ENCODE results near the gene BMPR1A. TPM values are rescaled to one million over a fixed set of nuclear protein-coding genes. Genes with fewer than 3 reads are reported as not detected.

Gene BMPR1A
- total RNA-seq, 1 experiment from 2014 or later, result 42.6 TPM

- RAD21 ChIA-PET (ENCODE audit: low non-redundant PET in 1 of 2, low total read pairs in 2 of 2, uncharacterized antibody in 2 of 2, unreplicated experiment in 2 of 2), result no interaction called here
- H3K27me3 ChIP-seq (ENCODE audit: insufficient read depth, low read length), result no peaks in the 10 kb centered on the region
- CTCF ChIA-PET, result no interaction called here
- no peaks in the 10 kb centered on the region for H4K20me1 ChIP-seq (ENCODE audit: insufficient read depth)
- POLR2A ChIA-PET, result no interaction called here
- H3K36me3 ChIP-seq (ENCODE audit: control insufficient read depth in 1 of 2, insufficient read depth in 2 of 2, low read length in 2 of 2), result no peaks in the 10 kb centered on the region
- no peak for TF ChIP-seq ZFX (IDR thresholded peaks at IDR 0.05)
- no peak for TF ChIP-seq YY1 (IDR thresholded peaks at IDR 0.05; ENCODE audit: extremely low read depth, insufficient replicate concordance, low read depth, low read length)
- TF ChIP-seq POLR2A (IDR thresholded peaks at IDR 0.05; ENCODE audit: borderline replicate concordance, extremely low read depth, insufficient read depth, insufficient read length), result no peak
- no peak for TF ChIP-seq EGR1 (IDR thresholded peaks at IDR 0.05; ENCODE audit: low read depth)
- TF ChIP-seq TCF7L2 (IDR thresholded peaks at IDR 0.05; ENCODE audit: borderline replicate concordance, extremely low read depth, insufficient read depth, insufficient read length), result no peak
- TF ChIP-seq CEBPB (IDR thresholded peaks at IDR 0.05; ENCODE audit: low read depth), result no peak
- TF ChIP-seq, protein P1, sequence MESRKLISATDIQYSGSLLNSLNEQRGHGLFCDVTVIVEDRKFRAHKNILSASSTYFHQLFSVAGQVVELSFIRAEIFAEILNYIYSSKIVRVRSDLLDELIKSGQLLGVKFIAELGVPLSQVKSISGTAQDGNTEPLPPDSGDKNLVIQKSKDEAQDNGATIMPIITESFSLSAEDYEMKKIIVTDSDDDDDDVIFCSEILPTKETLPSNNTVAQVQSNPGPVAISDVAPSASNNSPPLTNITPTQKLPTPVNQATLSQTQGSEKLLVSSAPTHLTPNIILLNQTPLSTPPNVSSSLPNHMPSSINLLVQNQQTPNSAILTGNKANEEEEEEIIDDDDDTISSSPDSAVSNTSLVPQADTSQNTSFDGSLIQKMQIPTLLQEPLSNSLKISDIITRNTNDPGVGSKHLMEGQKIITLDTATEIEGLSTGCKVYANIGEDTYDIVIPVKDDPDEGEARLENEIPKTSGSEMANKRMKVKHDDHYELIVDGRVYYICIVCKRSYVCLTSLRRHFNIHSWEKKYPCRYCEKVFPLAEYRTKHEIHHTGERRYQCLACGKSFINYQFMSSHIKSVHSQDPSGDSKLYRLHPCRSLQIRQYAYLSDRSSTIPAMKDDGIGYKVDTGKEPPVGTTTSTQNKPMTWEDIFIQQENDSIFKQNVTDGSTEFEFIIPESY (IDR thresholded peaks at IDR 0.05; ENCODE audit: extremely low read depth, insufficient replicate concordance, low read length), result no peak
- TF ChIP-seq POLR2AphosphoS5 (IDR thresholded peaks at IDR 0.05; ENCODE audit: low read depth, low read length), result no peak
- no peak for TF ChIP-seq SP1 (IDR thresholded peaks at IDR 0.05; ENCODE audit: low read depth)
- no peak for TF ChIP-seq MAX (IDR thresholded peaks at IDR 0.05)
- TF ChIP-seq ATF3 (IDR thresholded peaks at IDR 0.05), result no peak
- no peak for TF ChIP-seq RAD21 (IDR thresholded peaks at IDR 0.05; ENCODE audit: low read depth)
- TF ChIP-seq SRF (IDR thresholded peaks at IDR 0.05; ENCODE audit: low read depth), result no peak
- TF ChIP-seq ZNF274 (IDR thresholded peaks at IDR 0.05; ENCODE audit: low read depth, low read length), result no peak
- no peak overlapping the region for H3K27ac ChIP-seq (ENCODE audit: low read depth, low read length)
- no peaks in the 10 kb centered on the region for H3K9me2 ChIP-seq (ENCODE audit: insufficient read depth)
- no peak for ATAC-seq
- no peaks in the 10 kb centered on the region for H3K4me1 ChIP-seq (ENCODE audit: control insufficient read depth in 1 of 2, insufficient read depth in 2 of 2, low read length in 2 of 2)
- no peak overlapping the region for H3K9ac ChIP-seq (ENCODE audit: low read length)
- no peaks in the 10 kb centered on the region for H3K79me2 ChIP-seq (ENCODE audit: insufficient read depth, low read length)
- no TSS peak for BruUV-seq (replicated peaks)
- H3K4me3 ChIP-seq (replicated peaks in 1 of 2; ENCODE audit: low read depth in 1 of 2, low read length in 2 of 2), result no peak overlapping the region
- intact Hi-C loops (cut with micrococcal nuclease), result no loop called here
- H3K9me3 ChIP-seq (ENCODE audit: control insufficient read depth in 1 of 2, insufficient read depth in 1 of 2, low read depth in 1 of 2, low read length in 2 of 2), result no peaks in the 10 kb centered on the region
- no peak overlapping the region for H3K4me2 ChIP-seq (ENCODE audit: low read length)
- no peak for DNase-seq (ENCODE audit: low read depth, low spot score)
- no peak overlapping the region for H2AFZ ChIP-seq (ENCODE audit: low read depth, low read length, poor library complexity, severe bottlenecking)
Measured at GRCh38 chr10:86726677-86726999, 29.8 kb upstream of the BMPR1A start.
